Measurements from ENCODE around the gene DPM1. TPM values are rescaled to one million over a fixed set of nuclear protein-coding genes. Genes with fewer than 3 reads are reported as not detected.
A peak's percentile ranks its signal among the peaks of the same experiment; 100 is the strongest.

The DPM1 gene
- total RNA-seq, 1 experiment from 2014 or later = 57.8 TPM

- no peaks in the 10 kb centered on the region for H3K27me3 Mint-ChIP-seq (ENCODE audit: low read depth)
- TF ChIP-seq CREB1 (CRISPR knock-in tag; IDR thresholded peaks at IDR 0.05) (no peak), IRF1 (CRISPR knock-in tag; IDR thresholded peaks at IDR 0.05) (no peak), ZSCAN18 (CRISPR knock-in tag; IDR thresholded peaks at IDR 0.05) (no peak), KAT7 (CRISPR knock-in tag; IDR thresholded peaks at IDR 0.05; ENCODE audit: borderline replicate concordance) (no peak), SOX15 (CRISPR knock-in tag; IDR thresholded peaks at IDR 0.05) (no peak), ZNF121 (CRISPR knock-in tag; IDR thresholded peaks at IDR 0.05) (no peak), GABPB1 (CRISPR knock-in tag; IDR thresholded peaks at IDR 0.05) (no peak), JAZF1 (CRISPR knock-in tag; IDR thresholded peaks at IDR 0.05) (no peak), RORB (CRISPR knock-in tag; IDR thresholded peaks at IDR 0.05) (no peak), ZNF263 (CRISPR knock-in tag; IDR thresholded peaks at IDR 0.05; ENCODE audit: low read depth) (no peak), MXD4 (CRISPR knock-in tag; IDR thresholded peaks at IDR 0.05; ENCODE audit: borderline replicate concordance) (no peak), ZNF671 (CRISPR knock-in tag; IDR thresholded peaks at IDR 0.05) (no peak)
- TF ChIP-seq, protein P1, sequence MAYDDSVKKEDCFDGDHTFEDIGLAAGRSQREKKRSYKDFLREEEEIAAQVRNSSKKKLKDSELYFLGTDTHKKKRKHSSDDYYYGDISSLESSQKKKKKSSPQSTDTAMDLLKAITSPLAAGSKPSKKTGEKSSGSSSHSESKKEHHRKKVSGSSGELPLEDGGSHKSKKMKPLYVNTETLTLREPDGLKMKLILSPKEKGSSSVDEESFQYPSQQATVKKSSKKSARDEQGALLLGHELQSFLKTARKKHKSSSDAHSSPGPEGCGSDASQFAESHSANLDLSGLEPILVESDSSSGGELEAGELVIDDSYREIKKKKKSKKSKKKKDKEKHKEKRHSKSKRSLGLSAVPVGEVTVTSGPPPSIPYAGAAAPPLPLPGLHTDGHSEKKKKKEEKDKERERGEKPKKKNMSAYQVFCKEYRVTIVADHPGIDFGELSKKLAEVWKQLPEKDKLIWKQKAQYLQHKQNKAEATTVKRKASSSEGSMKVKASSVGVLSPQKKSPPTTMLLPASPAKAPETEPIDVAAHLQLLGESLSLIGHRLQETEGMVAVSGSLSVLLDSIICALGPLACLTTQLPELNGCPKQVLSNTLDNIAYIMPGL (CRISPR knock-in tag; IDR thresholded peaks at IDR 0.05) = no peak
- no peak for ATAC-seq
- H3K36me3 Mint-ChIP-seq = peaks cover 86% of the 10 kb centered on the region
- no peak overlapping the region for H3K27ac Mint-ChIP-seq
- POLR2A ChIA-PET = no interaction called here
- no peaks in the 10 kb centered on the region for H3K9me3 Mint-ChIP-seq
- CTCF ChIA-PET = no interaction called here
- DNase-seq (ENCODE audit: low spot score) = no peak
- no peaks in the 10 kb centered on the region; the same call in 1 of the 2 replicates for H3K4me1 Mint-ChIP-seq
- no peak overlapping the region for H3K4me3 Mint-ChIP-seq
Measured at GRCh38 chr20:50893620-50894019, 64.7 kb downstream of the DPM1 start.

- ChIA-PET POLR2A (no interaction called here), CTCF (no interaction called here)
- H3K27me3 Mint-ChIP-seq (ENCODE audit: low read depth) = no peaks in the 10 kb centered on the region
- ATAC-seq = no peak
- peaks cover 79% of the 10 kb centered on the region for H3K36me3 Mint-ChIP-seq
- H3K9me3 Mint-ChIP-seq = no peaks in the 10 kb centered on the region
- H3K4me3 Mint-ChIP-seq = no peak overlapping the region
- DNase-seq (ENCODE audit: low spot score) = no peak
- no peaks in the 10 kb centered on the region; the same call in 1 of the 2 replicates for H3K4me1 Mint-ChIP-seq
- 0 out of 2 replicates have a peak overlapping the region, but pooled peaks have one; percentile 13 for H3K27ac Mint-ChIP-seq
- TF ChIP-seq TEAD4 (CRISPR knock-in tag; IDR thresholded peaks at IDR 0.05) (no peak), ZNF138 (CRISPR knock-in tag; conservative IDR thresholded peaks at IDR 0.05) (no peak), NR1H2 (CRISPR knock-in tag; IDR thresholded peaks at IDR 0.05) (no peak), ZNF281 (CRISPR knock-in tag; IDR thresholded peaks at IDR 0.05) (no peak), USF1 (CRISPR knock-in tag; IDR thresholded peaks at IDR 0.05) (no peak), ZNF396 (CRISPR knock-in tag; IDR thresholded peaks at IDR 0.05; ENCODE audit: borderline replicate concordance) (no peak)
- TF ChIP-seq, protein P2, sequence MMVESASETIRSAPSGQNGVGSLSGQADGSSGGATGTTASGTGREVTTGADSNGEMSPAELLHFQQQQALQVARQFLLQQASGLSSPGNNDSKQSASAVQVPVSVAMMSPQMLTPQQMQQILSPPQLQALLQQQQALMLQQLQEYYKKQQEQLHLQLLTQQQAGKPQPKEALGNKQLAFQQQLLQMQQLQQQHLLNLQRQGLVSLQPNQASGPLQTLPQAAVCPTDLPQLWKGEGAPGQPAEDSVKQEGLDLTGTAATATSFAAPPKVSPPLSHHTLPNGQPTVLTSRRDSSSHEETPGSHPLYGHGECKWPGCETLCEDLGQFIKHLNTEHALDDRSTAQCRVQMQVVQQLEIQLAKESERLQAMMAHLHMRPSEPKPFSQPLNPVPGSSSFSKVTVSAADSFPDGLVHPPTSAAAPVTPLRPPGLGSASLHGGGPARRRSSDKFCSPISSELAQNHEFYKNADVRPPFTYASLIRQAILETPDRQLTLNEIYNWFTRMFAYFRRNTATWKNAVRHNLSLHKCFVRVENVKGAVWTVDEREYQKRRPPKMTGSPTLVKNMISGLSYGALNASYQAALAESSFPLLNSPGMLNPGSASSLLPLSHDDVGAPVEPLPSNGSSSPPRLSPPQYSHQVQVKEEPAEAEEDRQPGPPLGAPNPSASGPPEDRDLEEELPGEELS (CRISPR knock-in tag; IDR thresholded peaks at IDR 0.05) = no peak
- TF ChIP-seq, protein P3, sequence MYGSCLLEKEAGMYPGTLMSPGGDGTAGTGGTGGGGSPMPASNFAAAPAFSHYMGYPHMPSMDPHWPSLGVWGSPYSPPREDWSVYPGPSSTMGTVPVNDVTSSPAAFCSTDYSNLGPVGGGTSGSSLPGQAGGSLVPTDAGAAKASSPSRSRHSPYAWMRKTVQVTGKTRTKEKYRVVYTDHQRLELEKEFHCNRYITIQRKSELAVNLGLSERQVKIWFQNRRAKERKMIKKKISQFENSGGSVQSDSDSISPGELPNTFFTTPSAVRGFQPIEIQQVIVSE (CRISPR knock-in tag; IDR thresholded peaks at IDR 0.05; ENCODE audit: borderline replicate concordance) = no peak
Measured at GRCh38 chr20:50892394-50892793, 65.9 kb downstream of the DPM1 start.

Data from WTC11 (cell line).